IPS-11a (cell line): ENCODE measurements around the gene NQO2.
"Not testable (repeated sequence)": the region's sequence is repeated elsewhere in the genome, so short reads cannot be mapped to it uniquely, and the experiment has no call there.

Source experiments
- H3K4me3 ChIP-seq: one replicate; pipeline ENCODE4 v1.5.1; 2013; ENCODE audit warnings: low read depth, low read length, control low read depth

The NQO2 gene

DNA sequence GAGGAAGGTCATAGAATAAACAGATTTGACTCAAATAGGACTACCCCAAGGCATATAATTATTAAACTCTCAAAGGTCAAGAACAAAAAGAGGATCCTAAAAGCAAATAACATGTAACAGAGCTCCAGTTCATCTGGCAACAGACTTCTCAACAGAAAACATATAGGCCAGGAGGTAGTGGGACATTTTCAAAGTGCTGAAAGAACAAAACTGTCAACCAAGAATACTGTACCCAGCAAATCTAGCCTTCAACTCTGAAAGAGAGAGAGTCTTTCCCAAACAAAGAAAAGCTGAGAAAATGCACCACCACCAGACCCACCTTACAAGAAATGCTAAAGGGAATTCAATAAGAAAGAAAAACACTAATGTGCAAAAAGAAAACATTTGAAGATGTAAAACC, 11.9 kb downstream of the NQO2 start:
- no peak overlapping the region for H3K4me3 ChIP-seq

DNA sequence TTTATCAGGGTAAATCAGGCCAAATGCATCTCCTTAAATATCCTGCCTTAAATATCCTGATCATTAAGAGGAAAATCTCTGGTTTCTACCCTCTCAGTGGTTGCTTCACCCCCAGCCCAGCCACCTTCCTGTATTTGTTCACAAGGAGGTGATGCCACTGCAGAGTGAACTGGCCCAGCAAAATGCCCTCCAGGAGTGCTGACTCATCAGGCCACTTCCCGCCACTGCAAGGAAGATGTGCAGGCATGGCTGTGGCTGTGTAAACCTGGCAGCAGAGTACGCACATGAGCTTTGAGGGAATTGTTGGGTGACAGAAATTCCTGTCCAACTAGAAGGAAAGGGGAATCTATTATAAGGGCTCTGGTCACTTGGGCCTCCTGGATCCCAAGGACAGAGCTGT, 13.8 kb downstream of the NQO2 start:
- no peak overlapping the region for H3K4me3 ChIP-seq

DNA sequence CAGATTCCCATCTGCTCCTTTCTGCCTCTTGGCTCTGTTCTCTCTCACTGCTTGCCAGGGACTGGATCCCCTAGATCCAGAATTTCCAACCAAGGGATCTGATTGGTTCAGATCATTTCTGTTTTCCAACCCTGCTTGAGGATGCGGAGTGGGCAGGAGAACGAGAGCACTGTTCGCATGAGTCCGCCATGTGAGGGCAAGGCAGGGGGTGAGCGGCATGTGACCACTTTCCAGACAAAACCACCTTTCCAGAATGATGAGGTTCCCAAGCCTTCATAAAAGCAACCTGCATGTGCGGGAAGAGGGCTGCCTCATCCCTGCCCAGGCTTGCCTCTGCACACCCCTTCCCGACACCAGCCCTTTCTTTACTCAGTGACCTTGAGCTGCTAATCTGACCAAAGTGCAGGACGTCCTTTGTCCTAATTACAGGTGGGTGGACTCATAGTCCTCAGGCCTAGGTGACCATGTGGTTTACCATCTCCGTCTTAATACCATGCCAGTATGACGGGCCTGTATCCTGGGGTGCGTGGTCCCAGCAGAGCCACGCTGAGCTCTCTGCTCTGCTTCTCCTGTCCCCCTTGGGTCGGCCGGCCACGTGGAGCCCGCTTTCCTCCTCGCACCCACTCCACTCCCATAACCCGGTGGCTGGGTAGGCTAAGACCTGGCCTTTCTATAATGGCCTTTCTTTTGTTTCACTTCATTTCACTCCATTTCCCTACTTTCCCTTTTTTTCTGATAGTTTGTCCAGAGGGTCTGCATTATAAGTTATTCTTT, 14.4 kb downstream of the NQO2 start:
- no peak overlapping the region for H3K4me3 ChIP-seq

DNA sequence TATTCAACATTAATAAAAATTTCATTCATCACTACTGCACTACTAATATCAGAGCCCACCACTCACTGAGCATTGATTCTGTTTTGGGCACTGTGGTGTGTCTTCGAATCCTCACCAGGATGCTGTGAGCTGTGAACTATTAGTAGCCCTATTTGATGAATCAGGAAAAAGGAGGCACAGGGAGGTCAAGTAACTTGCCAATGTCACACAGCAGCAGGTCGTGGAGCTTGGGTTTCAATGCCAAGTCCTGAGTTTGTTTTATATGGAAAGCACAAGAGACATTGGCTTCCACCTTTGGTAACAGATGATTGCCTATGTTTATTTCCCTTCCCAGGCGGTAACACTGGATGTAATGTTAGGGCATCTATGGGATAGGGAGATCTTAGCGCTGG, 15.0 kb downstream of the NQO2 start:
- no peak overlapping the region for H3K4me3 ChIP-seq

DNA sequence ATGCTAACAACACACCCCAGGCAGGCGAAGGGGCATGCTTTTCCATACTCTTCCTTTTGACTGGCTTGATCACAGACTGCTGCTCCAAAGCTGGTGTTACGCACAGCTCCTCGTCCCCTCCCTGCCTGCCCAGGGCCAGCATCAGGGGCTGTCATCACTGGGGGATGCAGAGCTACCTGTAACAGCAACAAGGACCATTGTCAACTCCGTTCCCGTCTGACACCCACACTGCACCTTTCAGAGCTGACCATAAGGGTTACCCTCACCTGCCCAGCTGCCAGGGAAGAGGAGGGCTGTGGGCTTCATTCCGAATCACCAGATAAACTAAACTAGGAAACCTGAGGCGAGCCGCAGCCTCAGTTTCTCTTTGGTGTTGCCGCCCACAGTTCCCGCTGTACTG, 15.4 kb downstream of the NQO2 start:
- H3K4me3 ChIP-seq = no peak overlapping the region

DNA sequence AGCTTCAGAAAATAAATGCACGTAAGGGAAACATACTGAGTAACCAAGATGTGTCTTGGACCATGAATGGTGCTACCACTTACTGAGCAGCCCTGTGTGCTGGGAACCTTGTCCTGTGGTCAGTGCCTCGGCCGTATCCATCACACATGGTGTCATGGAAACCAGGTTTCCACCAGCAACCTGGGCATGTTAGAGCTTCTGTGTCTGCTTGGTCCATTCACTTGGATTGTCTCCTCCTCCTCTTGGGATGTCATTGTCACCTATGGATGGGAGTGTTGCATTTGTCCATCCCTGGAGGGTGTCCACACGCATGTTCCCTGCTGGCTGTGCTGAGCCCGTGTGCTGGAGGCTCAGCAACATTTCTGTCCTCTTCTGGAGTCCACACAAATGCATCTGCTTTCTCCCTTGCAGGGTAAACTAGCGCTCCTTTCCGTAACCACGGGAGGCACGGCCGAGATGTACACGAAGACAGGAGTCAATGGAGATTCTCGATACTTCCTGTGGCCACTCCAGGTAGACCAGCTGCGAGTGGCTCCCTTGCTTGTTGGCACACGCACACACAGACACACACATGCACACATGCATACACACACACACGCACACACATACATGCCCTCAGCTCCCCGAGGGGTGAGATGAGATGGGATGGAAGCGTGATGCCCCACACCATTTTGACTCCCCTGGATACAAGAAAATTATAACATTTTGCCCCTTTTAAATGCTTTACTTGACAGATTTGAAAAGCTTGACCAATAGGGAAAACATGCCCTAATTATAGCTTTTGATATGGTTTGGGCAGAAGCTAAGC, 17.0 kb downstream of the NQO2 start:
- H3K4me3 ChIP-seq = no peak overlapping the region

DNA sequence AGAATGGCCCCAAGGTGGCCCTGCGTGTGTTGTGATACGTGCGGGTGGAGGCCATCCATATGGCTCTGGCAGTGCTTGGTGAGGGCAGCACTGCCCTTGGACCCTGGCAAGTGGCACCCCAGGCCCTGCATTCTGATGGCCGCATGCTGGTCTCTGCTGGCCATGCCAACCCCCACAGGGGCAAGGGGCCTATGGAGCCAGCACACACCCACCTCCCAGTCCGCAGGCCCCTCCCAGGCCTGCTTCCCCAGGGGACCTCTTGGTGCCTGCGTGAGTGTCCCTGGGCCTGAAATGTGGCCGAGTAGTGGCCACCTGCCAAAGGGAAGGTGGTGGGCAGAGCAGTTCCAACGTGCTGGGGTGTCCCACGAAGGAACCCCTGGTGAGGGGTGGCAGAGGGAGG, 17.6 kb downstream of the NQO2 start:
- H3K4me3 ChIP-seq = no peak overlapping the region

DNA sequence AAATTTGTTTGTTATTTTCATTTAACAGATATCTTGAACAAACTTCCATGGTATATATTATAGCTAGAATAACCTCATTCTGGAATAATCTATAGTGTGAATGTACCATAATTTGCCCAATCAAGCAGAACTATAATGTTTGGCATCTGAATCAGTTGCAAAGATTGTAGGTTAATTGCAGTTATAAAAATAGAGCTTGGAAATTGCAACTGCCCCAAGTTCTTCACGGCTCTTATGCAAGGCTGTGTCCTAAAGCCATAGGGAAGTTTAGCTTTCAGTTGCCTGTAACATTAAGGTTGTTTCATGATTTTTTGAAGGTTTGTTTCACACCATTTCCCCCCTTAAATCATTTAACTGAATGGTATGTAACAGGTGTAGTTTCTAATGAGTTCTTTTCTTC, 19.4 kb downstream of the NQO2 start:
- H3K4me3 ChIP-seq = no peak overlapping the region

DNA sequence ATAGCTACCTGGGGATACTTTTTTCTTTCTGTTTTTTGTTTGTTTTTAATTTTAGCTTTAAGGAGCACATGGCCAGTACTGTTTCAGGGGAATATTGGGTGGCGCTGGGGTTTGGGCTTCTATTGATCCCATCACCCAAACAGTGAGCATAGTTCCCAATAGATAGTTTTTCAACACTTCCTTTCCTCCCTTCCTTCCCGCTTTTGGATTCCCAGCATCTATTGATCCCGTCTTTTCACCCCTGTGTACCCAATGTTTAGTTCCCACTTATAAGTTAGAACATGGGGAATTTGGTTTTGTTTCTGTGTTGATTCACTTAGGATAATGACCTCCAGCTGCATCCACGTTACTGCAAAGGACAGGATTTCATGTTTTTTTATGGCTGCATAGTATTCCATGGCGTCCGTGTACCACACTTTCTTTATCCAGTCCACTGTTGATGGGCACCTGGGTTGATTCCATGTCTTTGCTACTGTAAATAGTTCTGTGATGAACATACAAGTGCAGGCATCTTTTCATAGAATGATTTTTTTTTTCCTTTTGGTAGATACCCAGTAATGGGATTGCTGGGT, 20.1 kb downstream of the NQO2 start:
- no peak overlapping the region for H3K4me3 ChIP-seq

DNA sequence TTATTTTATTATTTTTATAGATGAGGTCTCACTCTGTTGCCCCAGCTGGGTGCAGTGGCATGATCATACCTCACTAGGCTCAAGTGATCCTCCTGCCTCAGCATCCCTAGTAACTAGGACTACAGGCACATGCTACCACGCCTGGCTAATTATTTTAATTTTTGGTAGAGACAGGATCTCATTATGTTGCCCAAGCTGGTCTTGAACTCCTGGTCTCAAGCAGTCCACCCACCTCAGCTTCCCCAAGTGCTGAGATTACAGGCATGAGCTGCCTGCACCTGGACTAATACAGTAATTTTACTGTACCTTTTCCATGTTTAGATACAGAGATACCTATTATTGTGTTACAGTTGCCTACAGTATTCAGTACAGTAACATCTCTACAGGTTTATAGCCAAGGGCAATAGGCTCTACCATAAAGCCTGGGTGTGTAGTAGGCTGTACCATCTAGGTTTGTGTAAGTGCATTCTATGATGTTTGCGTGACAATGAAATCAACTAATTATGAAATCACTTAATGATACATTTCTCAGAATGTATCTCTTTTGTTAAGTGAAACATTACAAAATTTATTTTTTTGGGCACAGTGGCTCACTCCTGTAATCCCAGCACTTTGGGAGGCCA, 21.4 kb downstream of the NQO2 start:
- H3K4me3 ChIP-seq = not testable (repeated sequence)

DNA sequence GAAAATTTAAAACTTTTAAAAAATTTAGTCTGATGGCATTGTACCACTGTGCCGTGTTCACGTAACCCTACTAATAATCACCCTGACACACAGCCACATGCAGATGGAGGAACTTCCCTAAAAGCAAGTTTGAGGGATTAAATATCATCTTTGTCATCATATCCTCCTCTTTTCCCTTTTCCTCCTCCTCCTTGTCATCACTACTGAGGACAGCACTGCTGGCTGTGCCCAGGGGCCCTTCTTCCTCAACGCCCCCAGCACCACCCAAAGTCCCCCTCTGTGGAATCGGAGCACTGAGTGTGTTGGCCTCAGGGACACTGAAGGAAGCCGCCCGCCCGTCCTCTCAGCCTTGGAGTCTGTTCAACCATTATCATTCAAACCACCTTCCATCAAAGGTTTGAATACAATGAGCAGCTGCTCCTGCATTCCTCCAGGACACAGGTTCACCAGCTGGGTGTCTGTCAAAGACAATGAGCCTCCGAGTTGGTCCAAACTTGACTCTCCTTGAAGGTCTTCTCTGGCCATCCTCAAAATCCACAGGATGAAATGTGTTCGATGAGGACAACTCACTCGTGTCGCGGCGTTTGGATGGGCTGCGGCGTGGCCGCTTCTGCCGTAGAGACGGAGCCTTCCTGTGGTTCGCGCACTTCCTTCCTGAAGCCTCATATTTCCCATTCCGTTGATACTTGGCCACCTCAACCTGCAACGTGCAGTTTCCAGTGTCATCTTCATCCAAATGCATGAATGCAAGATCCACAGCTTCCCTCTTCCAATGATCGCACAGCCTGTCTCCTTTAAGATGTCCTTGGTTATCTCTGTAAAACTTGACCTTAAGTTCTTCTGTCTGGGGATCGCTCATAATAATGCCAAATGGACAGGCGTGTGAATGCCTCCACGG, 23.3 kb downstream of the NQO2 start:
- no peak overlapping the region for H3K4me3 ChIP-seq

DNA sequence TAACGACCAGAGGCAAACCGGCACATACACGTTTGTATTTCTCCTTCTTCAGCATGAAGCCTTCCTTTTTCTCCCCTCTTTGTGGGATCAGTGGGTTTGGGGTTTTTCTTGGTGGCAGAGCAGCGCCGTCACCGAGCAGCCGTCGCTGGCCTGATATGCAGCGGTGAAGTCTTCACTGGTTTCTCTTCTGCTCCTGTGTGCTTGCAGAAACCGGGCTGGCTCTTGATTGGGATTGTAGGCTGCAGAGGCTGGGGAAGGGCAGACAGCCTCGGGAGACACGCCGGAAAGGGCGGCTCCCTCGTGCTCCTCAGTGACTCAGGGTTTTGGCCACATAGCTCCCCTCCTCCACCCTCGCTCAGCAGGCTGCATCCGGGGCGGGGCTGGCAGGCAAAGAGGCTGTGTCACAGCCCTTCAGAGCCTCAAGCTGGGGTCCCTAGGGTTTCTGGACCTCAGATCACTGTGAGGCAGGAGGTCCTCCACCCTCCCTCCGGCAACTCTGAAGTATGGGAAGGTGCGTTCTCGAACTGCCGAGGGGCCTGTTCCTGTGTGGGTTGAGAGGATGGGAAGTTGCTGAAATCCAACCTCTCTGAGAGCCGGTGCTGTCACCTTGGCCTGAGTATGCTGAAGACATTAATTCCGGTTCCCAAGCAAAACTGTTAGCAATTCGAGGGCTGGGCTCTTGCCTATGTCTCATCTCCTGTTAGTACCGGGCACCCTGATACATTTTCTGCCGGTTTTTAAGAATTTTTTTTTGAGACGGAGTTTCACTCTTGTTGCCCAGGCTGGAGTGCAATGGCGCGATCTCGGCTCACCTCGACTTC, 24.2 kb downstream of the NQO2 start:
- H3K4me3 ChIP-seq = no peak overlapping the region

DNA sequence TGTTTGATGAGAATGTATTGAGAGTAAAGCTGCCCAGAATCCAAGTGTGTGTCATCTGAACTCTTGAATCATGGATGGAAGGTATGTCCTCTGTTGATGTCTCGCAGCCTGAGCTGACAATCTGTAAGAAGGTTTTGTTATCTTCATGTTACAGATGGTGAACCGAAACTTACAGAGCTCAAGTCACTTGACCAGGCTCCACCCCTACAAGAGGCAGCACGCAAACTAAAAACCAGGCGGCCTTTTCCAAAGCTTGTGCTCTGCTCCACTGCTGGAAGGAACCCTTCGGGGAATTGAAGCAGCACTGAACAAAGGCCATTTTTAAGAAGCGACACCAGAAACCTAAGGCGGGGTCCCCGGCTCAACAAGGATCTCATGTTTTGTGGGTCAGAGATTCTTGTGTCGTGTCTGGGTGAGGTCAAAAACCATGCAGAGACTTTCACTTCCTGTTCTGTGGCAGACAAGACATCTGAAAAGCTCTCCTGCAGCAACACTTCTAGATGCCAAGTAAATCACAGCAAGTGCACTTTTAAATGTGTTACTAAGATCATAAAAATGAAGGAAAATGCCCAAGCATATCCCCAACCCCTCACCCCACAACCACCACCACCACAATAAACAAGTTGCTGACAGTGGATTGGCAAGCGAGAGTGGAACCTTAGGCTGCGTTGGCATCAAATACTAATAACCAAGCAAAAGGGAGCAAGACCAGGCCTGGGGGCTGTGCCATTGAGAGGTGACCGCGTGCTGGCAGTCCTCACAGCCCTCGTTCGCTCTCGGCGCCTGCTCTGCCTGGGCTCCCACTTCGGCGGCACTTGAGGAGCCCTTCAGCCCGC, 27.3 kb downstream of the NQO2 start:
- H3K4me3 ChIP-seq = no peak overlapping the region

DNA sequence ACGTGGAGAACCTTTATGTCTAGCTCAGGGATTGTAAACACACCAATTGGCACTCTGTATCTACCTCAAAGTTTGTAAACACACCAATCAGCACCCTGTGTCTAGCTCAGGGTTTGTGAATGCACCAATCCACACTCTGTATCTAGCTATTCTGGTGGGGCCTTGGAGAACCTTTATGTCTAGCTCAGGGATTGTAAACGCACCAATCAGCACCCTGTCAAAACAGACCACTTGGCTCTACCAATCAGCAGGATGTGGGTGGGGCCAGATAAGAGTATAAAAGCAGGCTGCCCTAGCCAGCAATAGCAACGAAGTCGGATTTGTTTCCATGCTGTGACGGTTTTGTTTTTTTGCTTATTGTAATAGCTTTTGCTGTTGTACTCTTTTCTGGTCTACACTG, 28.5 kb downstream of the NQO2 start:
- H3K4me3 ChIP-seq = not testable (repeated sequence)

DNA sequence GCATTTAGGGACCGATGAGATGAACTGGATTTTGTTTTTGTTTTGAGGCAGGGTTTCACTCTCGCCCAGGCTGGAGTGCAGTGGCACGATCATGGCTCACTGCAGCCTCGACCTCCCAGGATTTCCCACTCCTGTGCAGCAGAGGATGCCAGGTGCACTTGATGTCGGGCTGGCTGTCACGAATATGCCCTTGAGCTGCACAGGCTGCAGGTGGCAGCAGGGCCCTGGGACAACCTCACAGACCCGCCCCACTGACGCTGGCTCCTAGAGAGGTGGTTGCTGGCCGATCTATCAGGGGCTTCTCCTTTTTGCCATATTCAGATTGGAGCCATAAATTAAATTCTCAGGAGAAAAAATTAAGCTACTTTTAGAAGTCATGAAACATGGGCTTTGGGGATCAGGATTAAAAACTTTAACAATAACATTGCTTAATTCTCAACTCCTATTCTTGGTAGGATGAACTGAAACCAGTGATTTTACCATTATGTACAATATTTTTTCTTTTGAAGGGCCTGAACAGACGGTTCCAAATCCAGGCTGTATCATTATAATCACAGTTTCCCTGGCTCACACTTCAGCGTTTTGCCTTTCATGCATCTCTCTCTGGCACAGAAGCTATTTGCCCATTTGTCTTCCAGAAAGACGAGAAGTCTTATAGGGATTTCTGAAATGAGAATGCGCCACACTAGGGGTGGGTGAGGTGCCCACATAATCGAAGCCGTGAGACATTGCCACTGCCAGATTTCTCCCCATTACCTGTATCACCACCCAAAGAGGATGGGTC, 32.4 kb downstream of the NQO2 start:
- no peak overlapping the region for H3K4me3 ChIP-seq

DNA sequence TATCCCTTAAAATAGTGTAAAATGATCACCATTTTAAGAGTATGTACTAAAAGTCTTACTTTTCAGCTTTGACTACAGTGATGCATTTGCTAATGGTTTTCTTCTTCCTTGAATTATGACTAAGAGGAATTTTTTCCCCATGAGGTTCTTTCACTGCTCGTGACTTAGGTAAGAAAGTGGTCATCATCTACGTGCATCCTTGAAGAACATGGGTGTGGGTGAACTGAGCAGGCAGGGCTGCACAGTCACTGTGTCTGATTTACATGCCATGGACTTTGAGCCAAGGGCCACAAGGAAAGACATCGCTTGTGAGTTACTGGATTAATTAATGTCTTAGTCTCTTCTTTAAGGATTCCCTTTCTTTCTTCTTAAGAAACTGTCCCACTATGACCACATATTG, 33.3 kb downstream of the NQO2 start:
- no peak overlapping the region for H3K4me3 ChIP-seq

DNA sequence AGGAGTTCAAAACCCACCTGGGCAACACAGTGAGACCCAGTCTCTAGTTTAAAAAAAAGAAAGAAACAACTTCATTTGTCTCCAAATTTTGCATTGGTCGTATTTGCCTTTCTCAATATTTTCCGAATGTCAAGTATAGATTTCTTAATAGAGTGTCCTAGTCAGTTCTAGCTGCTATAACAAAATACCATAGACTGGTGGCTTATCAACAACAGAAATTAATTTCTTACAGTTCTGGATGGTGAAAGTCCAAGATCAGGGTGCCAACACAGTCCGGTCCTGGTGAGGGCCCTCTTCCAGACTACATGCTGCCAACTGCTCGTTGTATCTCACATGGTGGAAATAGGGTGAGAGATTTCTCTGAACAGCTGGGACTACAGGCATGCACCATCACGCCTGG, 34.0 kb downstream of the NQO2 start:
- no peak overlapping the region for H3K4me3 ChIP-seq

DNA sequence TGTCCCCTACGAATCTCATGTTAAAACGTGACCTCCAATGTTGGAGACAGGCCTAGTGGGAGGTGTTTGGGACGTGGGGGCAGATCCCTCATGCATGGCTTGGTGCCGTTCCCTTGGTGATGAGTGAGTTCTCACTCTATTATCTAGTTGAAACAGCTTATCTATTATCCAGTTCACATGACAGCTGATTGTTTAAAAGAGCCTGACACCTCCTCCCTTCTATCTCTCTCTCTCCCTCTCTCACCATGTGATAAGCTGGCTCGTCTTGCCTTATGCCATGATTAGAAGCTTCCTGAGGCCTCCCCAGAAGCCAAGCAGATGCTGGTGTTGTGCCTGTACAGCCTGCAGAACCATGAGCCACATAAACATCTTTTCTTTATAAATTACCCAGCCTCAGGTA, 35.7 kb downstream of the NQO2 start:
- H3K4me3 ChIP-seq = no peak overlapping the region
